Measurements from ENCODE around the gene BRAT1. TPM values are rescaled to one million over a fixed set of nuclear protein-coding genes. Genes with fewer than 3 reads are reported as not detected.
A peak's percentile ranks its signal among the peaks of the same experiment; 100 is the strongest.

Gene BRAT1
- total RNA-seq, 1 donor, result 7.7 TPM

- Histone ChIP-seq H3K4me1 (ENCODE audit: insufficient read depth, low read length) (peaks cover 47% of the 10 kb centered on the region), H3K27me3 (ENCODE audit: insufficient read depth, low read length) (no peaks in the 10 kb centered on the region), H3K4me3 (ENCODE audit: low read length) (peak overlapping the region; percentile 62), H3K9me3 (ENCODE audit: low read depth, low read length) (no peaks in the 10 kb centered on the region)
Observed at GRCh38 chr7:2553831-2554581, 1.3 kb downstream of the BRAT1 start.

GRCh38 chr7:2553108-2553507 is 2.2 kb downstream of the BRAT1 start:
- Histone ChIP-seq H3K9me3 (ENCODE audit: low read depth, low read length) (no peaks in the 10 kb centered on the region), H3K27me3 (ENCODE audit: insufficient read depth, low read length) (no peaks in the 10 kb centered on the region), H3K4me1 (ENCODE audit: insufficient read depth, low read length) (peaks cover 41% of the 10 kb centered on the region), H3K4me3 (ENCODE audit: low read length) (no peak overlapping the region)

GRCh38 chr7:2551418-2551817 is 3.9 kb downstream of the BRAT1 start:
- Histone ChIP-seq H3K4me1 (ENCODE audit: insufficient read depth, low read length) (peaks cover 24% of the 10 kb centered on the region), H3K9me3 (ENCODE audit: low read depth, low read length) (no peaks in the 10 kb centered on the region), H3K4me3 (ENCODE audit: low read length) (no peak overlapping the region), H3K27me3 (ENCODE audit: insufficient read depth, low read length) (no peaks in the 10 kb centered on the region)

- H3K4me1 ChIP-seq (ENCODE audit: insufficient read depth, low read length), result no peaks in the 10 kb centered on the region
- no peak overlapping the region for H3K4me3 ChIP-seq (ENCODE audit: low read length)
- no peaks in the 10 kb centered on the region for H3K27me3 ChIP-seq (ENCODE audit: insufficient read depth, low read length)
- H3K9me3 ChIP-seq (ENCODE audit: low read depth, low read length), result no peaks in the 10 kb centered on the region
Observed at GRCh38 chr7:2546776-2547586, 8.3 kb downstream of the BRAT1 start.

GRCh38 chr7:2545746-2546425 is 9.4 kb downstream of the BRAT1 start:
- Histone ChIP-seq H3K4me3 (ENCODE audit: low read length) (no peak overlapping the region), H3K4me1 (ENCODE audit: insufficient read depth, low read length) (no peaks in the 10 kb centered on the region), H3K27me3 (ENCODE audit: insufficient read depth, low read length) (no peaks in the 10 kb centered on the region), H3K9me3 (ENCODE audit: low read depth, low read length) (no peaks in the 10 kb centered on the region)

GRCh38 chr7:2544541-2545188 is 10.7 kb downstream of the BRAT1 start:
- Histone ChIP-seq H3K4me3 (ENCODE audit: low read length) (no peak overlapping the region), H3K9me3 (ENCODE audit: low read depth, low read length) (no peaks in the 10 kb centered on the region), H3K4me1 (ENCODE audit: insufficient read depth, low read length) (no peaks in the 10 kb centered on the region), H3K27me3 (ENCODE audit: insufficient read depth, low read length) (no peaks in the 10 kb centered on the region)

- no peaks in the 10 kb centered on the region for H3K27me3 ChIP-seq (ENCODE audit: insufficient read depth, low read length)
- H3K4me1 ChIP-seq (ENCODE audit: insufficient read depth, low read length), result no peaks in the 10 kb centered on the region
- H3K4me3 ChIP-seq (ENCODE audit: low read length), result no peak overlapping the region
- no peaks in the 10 kb centered on the region for H3K9me3 ChIP-seq (ENCODE audit: low read depth, low read length)
Observed at GRCh38 chr7:2542916-2543871, 12.1 kb downstream of the BRAT1 start.

GRCh38 chr7:2542011-2542915 is 13.1 kb downstream of the BRAT1 start:
- H3K27me3 ChIP-seq (ENCODE audit: insufficient read depth, low read length), result no peaks in the 10 kb centered on the region
- H3K4me1 ChIP-seq (ENCODE audit: insufficient read depth, low read length), result no peaks in the 10 kb centered on the region
- no peak overlapping the region for H3K4me3 ChIP-seq (ENCODE audit: low read length)

GRCh38 chr7:2541291-2542010 is 13.9 kb downstream of the BRAT1 start:
- Histone ChIP-seq H3K9me3 (ENCODE audit: low read depth, low read length) (no peaks in the 10 kb centered on the region), H3K4me1 (ENCODE audit: insufficient read depth, low read length) (no peaks in the 10 kb centered on the region), H3K27me3 (ENCODE audit: insufficient read depth, low read length) (no peaks in the 10 kb centered on the region), H3K4me3 (ENCODE audit: low read length) (no peak overlapping the region)

More at GRCh38 chr7:2542011-2542915, 13.1 kb downstream of the BRAT1 start:
- H3K9me3 ChIP-seq (ENCODE audit: low read depth, low read length), result no peaks in the 10 kb centered on the region

GRCh38 chr7:2540641-2541051 is 14.7 kb downstream of the BRAT1 start:
- Histone ChIP-seq H3K4me3 (ENCODE audit: low read length) (no peak overlapping the region), H3K27me3 (ENCODE audit: insufficient read depth, low read length) (no peaks in the 10 kb centered on the region), H3K9me3 (ENCODE audit: low read depth, low read length) (no peaks in the 10 kb centered on the region)

GRCh38 chr7:2540133-2540532 is 15.2 kb downstream of the BRAT1 start:
- Histone ChIP-seq H3K9me3 (ENCODE audit: low read depth, low read length) (no peaks in the 10 kb centered on the region), H3K4me1 (ENCODE audit: insufficient read depth, low read length) (no peaks in the 10 kb centered on the region), H3K4me3 (ENCODE audit: low read length) (no peak overlapping the region), H3K27me3 (ENCODE audit: insufficient read depth, low read length) (no peaks in the 10 kb centered on the region)

More at GRCh38 chr7:2540641-2541051, 14.7 kb downstream of the BRAT1 start:
- no peaks in the 10 kb centered on the region for H3K4me1 ChIP-seq (ENCODE audit: insufficient read depth, low read length)

- H3K4me1 ChIP-seq (ENCODE audit: insufficient read depth, low read length), result no peaks in the 10 kb centered on the region
- no peaks in the 10 kb centered on the region for H3K9me3 ChIP-seq (ENCODE audit: low read depth, low read length)
- H3K27me3 ChIP-seq (ENCODE audit: insufficient read depth, low read length), result no peaks in the 10 kb centered on the region
- H3K4me3 ChIP-seq (ENCODE audit: low read length), result no peak overlapping the region
Observed at GRCh38 chr7:2539031-2539911, 16.1 kb downstream of the BRAT1 start.
